Measurements from ENCODE around the gene COL15A1. TPM values are rescaled to one million over a fixed set of nuclear protein-coding genes. Genes with fewer than 3 reads are reported as not detected.

Gene COL15A1
- total RNA-seq, 2 experiments from 2014 or later = 0.20 to 0.42 TPM

DNA sequence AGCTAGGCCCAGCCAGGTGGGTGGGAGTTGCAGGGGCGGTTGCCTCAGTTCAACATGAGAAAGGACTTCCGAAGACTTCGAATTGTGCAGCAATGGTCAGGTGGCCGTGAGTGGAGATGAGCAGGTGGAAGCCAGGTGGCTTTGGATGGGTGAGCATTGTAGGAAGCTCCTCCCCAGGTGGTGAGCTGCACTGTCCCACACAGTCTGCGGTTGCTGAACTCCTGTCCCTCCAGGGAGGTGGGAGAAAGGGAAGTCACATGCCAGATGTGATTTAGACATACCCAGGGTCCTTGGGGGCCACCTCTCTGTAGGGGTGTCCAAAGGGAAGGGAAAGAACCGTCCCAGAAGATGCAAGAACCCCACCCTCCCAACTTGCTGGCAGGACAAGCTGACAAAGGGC is 30.4 kb downstream of the COL15A1 start:
- ATAC-seq (ENCODE audit: low read depth) = no peak
- Mint-ChIP-seq H3K9me3 (no peaks in the 10 kb centered on the region), H3K27ac (no peak overlapping the region), H3K4me3 (no peak overlapping the region), H3K36me3 (no peaks in the 10 kb centered on the region), H3K4me1 (peaks cover 9% of the 10 kb centered on the region), H3K27me3 (peaks cover 16% of the 10 kb centered on the region)
- no peak for DNase-seq
- POLR2A ChIA-PET = no interaction called here

DNA sequence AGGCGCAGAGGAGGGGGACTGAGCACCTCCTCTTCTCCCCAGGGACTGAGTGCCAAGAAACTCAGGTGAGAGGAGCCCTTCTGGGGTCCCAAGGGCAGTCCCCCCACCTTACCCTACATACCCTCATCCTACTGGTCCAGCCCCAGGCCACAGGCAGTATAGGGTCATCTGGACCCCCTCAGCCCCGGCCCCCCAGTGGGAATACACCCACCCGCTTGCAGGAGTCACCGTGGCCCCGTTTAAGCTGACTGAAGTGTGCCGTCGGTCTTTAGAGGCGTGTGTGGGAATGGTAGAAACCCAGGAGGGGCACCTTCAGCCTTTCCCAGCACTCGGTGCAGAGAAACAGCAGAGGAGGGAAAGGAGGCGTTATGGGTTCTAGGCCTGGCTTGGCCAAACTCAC is 30.8 kb downstream of the COL15A1 start:
- no peak overlapping the region for H3K4me3 Mint-ChIP-seq
- H3K36me3 Mint-ChIP-seq = no peaks in the 10 kb centered on the region
- POLR2A ChIA-PET = no interaction called here
- no peak overlapping the region for H3K27ac Mint-ChIP-seq
- peaks cover 16% of the 10 kb centered on the region for H3K27me3 Mint-ChIP-seq
- peaks cover 9% of the 10 kb centered on the region for H3K4me1 Mint-ChIP-seq
- ATAC-seq (ENCODE audit: low read depth) (no peak), DNase-seq (no peak)
- no peaks in the 10 kb centered on the region for H3K9me3 Mint-ChIP-seq

DNA sequence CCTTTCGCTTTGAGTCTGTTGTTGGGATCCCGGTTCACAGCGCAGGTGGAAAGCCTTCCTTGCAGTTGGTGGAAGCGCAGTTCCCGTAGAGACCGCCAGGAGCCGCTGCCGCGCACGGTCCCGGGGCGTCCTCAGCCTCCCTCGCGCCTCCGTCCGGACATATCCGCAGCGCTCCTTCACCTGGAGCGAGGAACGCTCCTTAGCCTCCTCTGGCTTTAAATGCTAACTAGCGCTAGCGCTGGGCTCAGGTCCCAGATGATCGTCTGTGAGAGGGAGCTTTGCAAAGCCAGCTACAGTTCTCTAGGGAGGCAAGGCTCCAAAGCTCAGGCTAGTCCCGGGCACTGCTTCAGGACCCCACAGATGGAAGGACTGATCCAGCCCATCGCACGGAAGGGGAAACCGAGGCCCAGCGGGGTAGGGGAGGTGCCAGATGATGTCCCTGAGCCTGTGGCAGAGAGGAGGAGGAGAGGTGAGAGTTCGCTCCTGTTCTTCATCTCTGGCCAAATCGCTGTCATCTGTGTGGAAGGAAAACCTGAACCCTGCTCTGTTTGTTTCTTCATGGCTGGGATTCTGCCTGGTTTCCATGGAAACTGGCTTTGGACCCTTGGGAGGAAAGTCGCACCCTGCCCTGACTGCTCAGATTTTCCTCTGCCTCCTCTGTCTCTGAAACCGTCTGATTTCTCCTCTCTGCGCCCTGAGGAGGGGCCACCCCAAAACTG is 31.4 kb downstream of the COL15A1 start:
- POLR2A ChIA-PET = no interaction called here
- DNase-seq (peak; percentile 89), ATAC-seq (ENCODE audit: low read depth) (peak; percentile 89)
- Mint-ChIP-seq H3K4me3 (peak overlapping the region; percentile 35), H3K36me3 (no peaks in the 10 kb centered on the region), H3K27ac (no peak overlapping the region), H3K9me3 (no peaks in the 10 kb centered on the region), H3K4me1 (peaks cover 9% of the 10 kb centered on the region), H3K27me3 (peaks cover 17% of the 10 kb centered on the region)

DNA sequence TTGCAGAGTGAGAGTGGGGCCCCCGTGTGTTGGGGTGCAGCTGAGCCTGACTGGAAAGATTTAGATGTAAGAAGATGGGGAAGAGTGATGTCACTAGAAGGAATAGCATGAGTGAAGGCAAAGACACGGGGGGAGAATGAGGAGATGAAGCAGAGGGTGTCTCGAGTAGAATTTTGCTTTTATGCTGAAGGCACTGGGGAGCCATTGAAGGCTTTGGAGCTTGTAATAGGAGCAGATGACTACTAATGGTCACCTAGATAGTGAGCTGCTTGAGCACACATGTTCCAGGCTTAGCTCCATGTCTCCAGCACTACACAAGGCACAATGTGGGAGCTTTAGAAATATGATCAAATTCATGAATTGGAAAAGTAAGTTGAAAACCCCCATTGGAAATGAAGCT is 32.1 kb downstream of the COL15A1 start:
- no peak overlapping the region for H3K27ac Mint-ChIP-seq
- no peak overlapping the region for H3K4me3 Mint-ChIP-seq
- POLR2A ChIA-PET = no interaction called here
- no peaks in the 10 kb centered on the region for H3K9me3 Mint-ChIP-seq
- peaks cover 16% of the 10 kb centered on the region for H3K27me3 Mint-ChIP-seq
- ATAC-seq (ENCODE audit: low read depth) = no peak
- H3K36me3 Mint-ChIP-seq = no peaks in the 10 kb centered on the region
- peaks cover 9% of the 10 kb centered on the region for H3K4me1 Mint-ChIP-seq
- DNase-seq = no peak

DNA sequence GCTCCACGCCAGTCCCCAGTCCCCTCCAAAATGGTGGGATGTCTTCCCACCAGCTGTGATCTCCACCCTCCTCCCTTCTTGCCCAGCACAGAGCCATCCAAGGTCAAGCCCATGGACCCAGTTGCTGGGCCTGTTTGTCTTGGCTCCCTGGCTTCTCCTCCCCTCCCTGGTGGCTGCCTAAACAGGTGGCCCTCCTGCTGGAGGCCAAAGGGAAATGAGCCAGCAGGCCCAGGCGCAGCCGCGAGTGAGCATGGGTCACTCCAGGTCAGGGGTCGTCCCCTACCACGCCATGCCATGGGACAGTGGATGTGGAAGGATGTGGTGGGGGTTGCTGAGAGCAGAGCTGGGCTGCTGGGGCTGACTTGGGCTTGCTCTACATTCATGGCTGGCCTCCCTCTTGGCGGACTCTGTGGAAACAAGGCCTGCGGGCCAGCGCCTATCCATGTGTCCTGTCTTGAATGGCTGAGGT is 33.6 kb downstream of the COL15A1 start:
- Mint-ChIP-seq H3K27ac (no peak overlapping the region), H3K36me3 (no peaks in the 10 kb centered on the region), H3K9me3 (no peaks in the 10 kb centered on the region), H3K27me3 (peaks cover 17% of the 10 kb centered on the region), H3K4me1 (peaks cover 9% of the 10 kb centered on the region), H3K4me3 (no peak overlapping the region)
- DNase-seq (no peak), ATAC-seq (ENCODE audit: low read depth) (no peak)
- POLR2A ChIA-PET = no interaction called here

DNA sequence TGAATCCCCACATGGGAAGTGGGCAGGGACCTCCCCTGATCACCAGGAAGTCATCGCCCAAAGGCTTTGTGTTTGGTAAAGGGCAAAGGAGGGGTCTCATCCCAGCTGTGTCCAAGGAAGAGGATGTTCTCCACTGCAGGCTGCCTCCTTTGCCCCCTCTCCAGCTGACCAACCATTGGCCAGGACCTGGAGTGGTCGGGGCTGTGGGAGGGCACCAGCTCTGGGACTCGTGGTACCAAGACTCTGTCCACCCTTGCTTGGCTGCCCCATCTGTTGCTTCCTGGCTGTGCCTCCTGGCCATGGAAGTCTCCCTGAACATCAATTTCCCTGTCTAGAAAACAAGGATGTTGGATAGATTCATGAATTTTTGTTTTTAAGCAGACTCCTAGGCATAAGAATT is 34.1 kb downstream of the COL15A1 start:
- Mint-ChIP-seq H3K4me1 (peaks cover 9% of the 10 kb centered on the region), H3K9me3 (no peaks in the 10 kb centered on the region), H3K27ac (no peak overlapping the region), H3K4me3 (no peak overlapping the region), H3K36me3 (no peaks in the 10 kb centered on the region), H3K27me3 (peaks cover 16% of the 10 kb centered on the region)
- DNase-seq (no peak), ATAC-seq (ENCODE audit: low read depth) (no peak)
- POLR2A ChIA-PET = no interaction called here

DNA sequence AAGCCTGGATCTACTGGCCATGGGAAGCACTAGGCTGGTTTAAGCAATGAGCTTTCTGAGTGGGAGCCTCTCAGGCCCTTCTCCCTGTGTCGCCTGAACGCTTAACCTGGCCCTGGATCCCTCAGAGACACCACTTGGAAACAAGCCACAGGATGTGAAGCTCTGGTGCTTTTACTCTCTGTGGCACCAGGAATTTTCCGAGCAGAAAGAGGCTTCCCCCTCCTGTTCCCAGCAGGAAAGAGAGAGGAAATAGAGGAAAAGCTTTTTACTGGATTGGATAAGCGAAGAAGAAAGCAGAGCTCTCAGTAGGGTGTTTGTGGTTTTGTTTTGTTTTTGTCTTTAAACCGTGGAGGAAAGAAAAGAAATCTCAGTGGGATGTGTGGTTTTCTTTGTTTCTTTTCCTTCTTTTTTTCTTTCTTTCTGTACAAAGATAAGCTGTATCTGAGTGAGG is 34.5 kb downstream of the COL15A1 start:
- POLR2A ChIA-PET = no interaction called here
- ATAC-seq (ENCODE audit: low read depth) = no peak
- no peak overlapping the region for H3K27ac Mint-ChIP-seq
- H3K27me3 Mint-ChIP-seq = peaks cover 16% of the 10 kb centered on the region
- no peaks in the 10 kb centered on the region for H3K36me3 Mint-ChIP-seq
- no peaks in the 10 kb centered on the region for H3K9me3 Mint-ChIP-seq
- no peak overlapping the region for H3K4me3 Mint-ChIP-seq
- H3K4me1 Mint-ChIP-seq = peaks cover 9% of the 10 kb centered on the region
- no peak for DNase-seq

DNA sequence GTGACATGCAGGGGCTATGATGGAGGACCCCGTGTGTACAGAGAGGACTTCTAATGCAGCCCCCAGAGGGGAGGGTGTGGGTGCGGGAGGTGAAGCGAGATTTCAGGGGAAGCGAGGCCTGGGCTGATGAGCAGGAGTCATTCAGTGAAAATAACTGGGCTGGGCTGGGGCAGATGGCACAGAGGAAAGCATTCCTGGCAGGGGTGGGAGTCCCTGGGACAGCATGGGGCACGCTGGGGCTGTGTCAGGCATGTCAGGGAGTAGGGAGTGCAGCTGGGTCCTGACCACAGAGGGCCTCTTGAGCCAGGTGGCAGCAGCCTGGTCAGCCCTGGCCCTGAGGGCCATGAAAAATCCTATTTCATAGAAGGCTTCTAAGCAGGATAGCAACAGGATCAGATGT is 36.6 kb downstream of the COL15A1 start:
- Mint-ChIP-seq H3K9me3 (no peaks in the 10 kb centered on the region), H3K4me3 (no peak overlapping the region), H3K27me3 (peaks cover 16% of the 10 kb centered on the region), H3K36me3 (no peaks in the 10 kb centered on the region), H3K4me1 (peaks cover 7% of the 10 kb centered on the region), H3K27ac (no peak overlapping the region)
- POLR2A ChIA-PET = no interaction called here
- DNase-seq (no peak), ATAC-seq (ENCODE audit: low read depth) (no peak)

DNA sequence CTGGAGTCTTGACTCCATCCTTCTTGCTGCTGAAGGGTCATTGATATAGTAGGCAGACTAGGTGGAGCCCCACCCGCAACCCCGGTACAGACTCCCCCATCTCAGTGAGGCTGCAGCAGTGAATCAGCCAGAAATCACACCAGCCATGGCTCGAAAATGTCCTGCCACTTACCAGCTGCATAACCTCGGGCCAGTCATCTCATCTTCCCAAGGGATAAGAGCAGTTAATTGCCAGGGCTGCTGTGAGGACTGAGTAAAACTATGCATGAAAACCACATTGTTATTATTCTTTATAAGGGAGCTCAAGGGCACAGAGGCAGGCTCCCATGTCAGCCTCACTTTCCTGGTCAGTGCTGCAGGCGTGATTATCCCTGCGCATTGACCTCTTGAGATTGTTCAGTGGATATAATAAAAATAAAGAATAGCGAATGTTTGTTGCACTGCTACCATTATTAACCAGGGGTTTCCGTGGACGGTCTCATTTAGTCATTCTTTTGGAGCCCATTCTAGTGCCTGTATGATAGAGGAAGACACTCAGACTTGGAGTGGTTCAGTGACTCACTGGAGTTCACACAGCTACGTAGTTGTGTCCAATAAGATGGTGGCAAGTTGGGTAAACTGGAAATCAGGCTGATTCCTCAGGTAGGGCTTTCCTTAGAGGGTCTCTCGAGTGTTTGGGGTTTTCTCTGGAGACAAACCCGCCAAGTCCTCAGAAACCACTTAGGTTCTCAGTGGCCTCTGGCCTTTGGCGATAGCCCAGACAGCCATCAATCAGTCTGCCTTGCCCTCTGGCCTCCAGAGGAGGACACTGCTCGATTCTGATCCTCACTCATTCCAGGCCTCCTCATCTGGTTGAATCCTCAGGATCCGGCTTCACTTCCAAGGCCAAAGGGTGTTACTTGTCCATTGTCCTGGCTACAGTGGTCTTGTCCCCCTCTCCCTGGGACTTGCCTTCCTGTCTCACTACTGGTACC is 39.9 kb downstream of the COL15A1 start:
- no peak overlapping the region for H3K4me3 Mint-ChIP-seq
- H3K9me3 Mint-ChIP-seq = no peaks in the 10 kb centered on the region
- DNase-seq = no peak
- no peak for ATAC-seq (ENCODE audit: low read depth)
- no peaks in the 10 kb centered on the region for H3K36me3 Mint-ChIP-seq
- no peak overlapping the region for H3K27ac Mint-ChIP-seq
- POLR2A ChIA-PET = no interaction called here
- peaks cover 4% of the 10 kb centered on the region for H3K27me3 Mint-ChIP-seq
- H3K4me1 Mint-ChIP-seq = peaks cover 1% of the 10 kb centered on the region

DNA sequence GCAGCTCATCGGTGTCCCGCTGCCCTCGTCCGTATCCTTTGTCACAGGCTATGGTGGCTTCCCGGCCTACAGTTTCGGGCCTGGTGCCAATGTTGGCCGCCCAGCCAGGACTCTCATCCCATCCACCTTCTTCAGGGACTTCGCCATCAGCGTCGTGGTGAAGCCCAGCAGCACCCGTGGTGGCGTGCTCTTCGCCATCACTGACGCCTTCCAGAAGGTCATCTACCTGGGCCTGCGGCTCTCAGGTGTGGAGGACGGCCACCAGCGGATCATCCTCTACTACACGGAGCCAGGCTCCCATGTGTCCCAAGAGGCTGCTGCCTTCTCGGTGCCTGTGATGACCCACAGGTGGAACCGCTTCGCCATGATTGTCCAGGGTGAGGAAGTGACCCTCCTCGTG is 41.9 kb downstream of the COL15A1 start:
- no peaks in the 10 kb centered on the region for H3K4me1 Mint-ChIP-seq
- ATAC-seq (ENCODE audit: low read depth) = no peak
- peaks cover 3% of the 10 kb centered on the region for H3K27me3 Mint-ChIP-seq
- no peak overlapping the region for H3K4me3 Mint-ChIP-seq
- peaks cover 2% of the 10 kb centered on the region for H3K9me3 Mint-ChIP-seq
- H3K36me3 Mint-ChIP-seq = no peaks in the 10 kb centered on the region
- POLR2A ChIA-PET = no interaction called here
- H3K27ac Mint-ChIP-seq = no peak overlapping the region
- DNase-seq = no peak

DNA sequence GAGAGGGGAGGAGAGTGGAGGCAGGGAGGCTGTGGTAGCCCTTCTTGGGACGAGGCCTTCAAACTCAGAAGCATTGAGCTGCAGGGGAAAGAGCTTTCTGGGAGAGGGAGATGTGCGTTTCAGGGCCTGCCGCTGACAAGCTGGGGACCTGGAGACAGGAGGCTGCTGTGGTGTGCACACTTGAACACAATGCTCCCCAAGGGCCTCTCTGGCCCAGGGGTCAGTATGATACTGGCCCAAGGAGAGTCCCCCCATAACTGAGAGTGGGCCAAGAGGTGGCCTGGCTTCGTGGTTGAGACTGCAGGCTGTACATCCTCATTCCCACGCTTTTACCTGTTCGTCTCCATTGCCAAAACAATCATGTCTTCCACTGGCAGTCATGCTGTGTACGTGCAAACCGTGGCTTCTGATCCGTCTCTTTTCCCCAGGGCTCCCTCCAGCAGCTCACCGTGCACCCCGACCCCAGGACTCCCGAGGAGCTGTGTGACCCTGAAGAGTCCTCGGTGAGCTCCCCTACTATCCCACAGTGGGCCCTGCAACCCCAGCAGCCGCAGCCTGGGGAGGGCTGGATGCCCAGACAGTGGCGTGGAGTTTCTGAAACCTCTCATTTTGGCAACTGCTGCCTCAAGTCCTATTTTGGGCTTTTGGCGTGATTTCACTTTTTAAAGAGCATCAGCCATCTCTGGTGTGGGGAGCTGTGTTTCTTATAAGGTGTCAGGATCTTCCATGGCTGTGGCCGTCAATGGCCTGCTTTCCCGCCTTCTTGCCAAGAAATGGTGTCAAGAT is 43.4 kb downstream of the COL15A1 start:
- ATAC-seq (ENCODE audit: low read depth) (no peak), DNase-seq (no peak)
- POLR2A ChIA-PET = interaction anchor here (0.6 kb wide), 1 partner anchor 357 kb away, joined by 3 read pairs; no protein-coding TSS in a partner anchor
- H3K4me1 Mint-ChIP-seq = no peaks in the 10 kb centered on the region
- no peak overlapping the region for H3K4me3 Mint-ChIP-seq
- no peaks in the 10 kb centered on the region for H3K36me3 Mint-ChIP-seq
- H3K27me3 Mint-ChIP-seq = peaks cover 3% of the 10 kb centered on the region
- H3K9me3 Mint-ChIP-seq = peaks cover 2% of the 10 kb centered on the region
- no peak overlapping the region for H3K27ac Mint-ChIP-seq

DNA sequence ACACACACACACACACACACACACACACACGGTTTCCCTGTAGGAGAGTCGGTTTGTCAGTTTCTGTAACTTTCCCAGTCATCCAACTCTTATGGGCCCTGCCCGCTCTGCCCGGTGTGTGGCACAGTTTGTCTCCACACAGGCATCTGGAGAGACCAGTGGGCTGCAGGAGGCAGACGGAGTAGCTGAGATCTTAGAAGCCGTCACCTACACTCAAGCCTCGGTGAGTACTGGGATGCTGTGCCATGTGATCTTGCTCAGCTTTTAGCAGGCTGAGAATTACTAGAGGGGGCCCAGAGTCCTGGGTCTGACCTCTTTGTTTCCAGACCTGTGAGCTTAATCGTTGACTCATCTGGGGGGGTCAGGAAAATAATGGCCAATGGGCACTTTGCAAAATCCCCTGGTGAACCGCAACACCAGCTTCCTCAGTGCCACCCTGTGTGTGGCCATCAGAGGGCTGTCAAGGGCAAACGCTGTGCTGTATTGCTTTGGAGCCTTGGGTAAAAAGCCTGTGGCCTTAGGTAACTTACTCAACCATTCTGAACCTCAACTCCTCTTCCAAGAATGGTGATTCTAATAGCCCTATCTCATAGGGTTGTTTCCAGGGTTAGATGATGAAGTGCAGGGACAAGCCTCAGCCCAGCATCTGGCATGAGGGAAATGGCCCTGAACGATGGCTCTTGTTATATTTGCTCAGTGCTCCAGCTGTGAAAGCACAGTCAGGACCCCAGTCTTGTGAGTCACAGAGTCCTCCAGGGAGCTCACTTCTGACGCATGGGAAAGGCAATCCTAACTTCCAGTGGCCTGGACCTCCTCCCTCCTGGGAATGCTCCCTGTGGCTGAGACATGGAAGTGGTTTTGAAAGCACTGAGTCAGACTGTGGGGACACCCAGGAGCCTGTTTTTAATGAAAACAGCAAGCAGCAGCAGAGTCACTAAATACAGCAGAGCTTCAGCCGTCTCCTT is 45.6 kb downstream of the COL15A1 start:
- Mint-ChIP-seq H3K36me3 (no peaks in the 10 kb centered on the region), H3K9me3 (peaks cover 2% of the 10 kb centered on the region), H3K4me1 (peaks cover 1% of the 10 kb centered on the region), H3K27ac (no peak overlapping the region), H3K4me3 (no peak overlapping the region), H3K27me3 (peaks cover 2% of the 10 kb centered on the region)
- DNase-seq (no peak), ATAC-seq (ENCODE audit: low read depth) (no peak)
- POLR2A ChIA-PET = no interaction called here

All from activated naive CD8-positive, alpha-beta T cell treated with anti-CD3 and anti-CD28 coated beads, Interleukin-2, amount 10 ng/mL, durations not matched to agents 7 days and 5 days (primary cell).